GM19023 (cell line): ENCODE results near the gene KCNJ5.

Experiments
- ATAC-seq: cut with Tn5 transposase; IDR thresholded peaks from one replicate; pipeline ENCODE4 v1.9.1; 2021; ENCODE audit warnings: mild to moderate bottlenecking, moderate library complexity; ENCODE audit not compliant: unreplicated experiment

Gene KCNJ5

GRCh38 chr11:128927683-128928336 is 36.7 kb downstream of the KCNJ5 start:
- no peak for ATAC-seq

- peak; percentile 93 for ATAC-seq
Observed at GRCh38 chr11:128928400-128928799, 37.2 kb downstream of the KCNJ5 start.

GRCh38 chr11:128929468-128929867 is 38.3 kb downstream of the KCNJ5 start:
- ATAC-seq: no peak

DNA sequence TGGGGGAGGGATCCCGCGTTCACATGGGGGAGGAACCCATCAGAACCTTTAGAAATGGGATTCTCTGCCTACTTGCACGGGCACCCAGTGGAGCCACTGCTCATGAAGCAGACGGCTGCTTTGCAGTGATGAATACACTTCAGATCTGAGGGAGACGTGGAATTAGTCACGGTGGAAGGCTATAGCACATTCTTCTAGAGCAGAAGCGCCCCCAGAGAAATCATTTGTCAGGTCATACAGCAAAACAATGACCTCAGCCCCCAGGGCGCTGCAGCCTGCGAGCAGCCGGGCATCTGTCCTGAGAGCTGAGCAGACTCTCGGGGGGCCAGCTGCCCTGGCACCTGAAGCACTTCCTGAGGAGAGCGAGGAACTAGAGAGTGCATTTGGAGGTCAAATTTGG is 38.8 kb downstream of the KCNJ5 start:
- no peak for ATAC-seq

- ATAC-seq: no peak
Observed at GRCh38 chr11:128931066-128931465, 39.9 kb downstream of the KCNJ5 start.

GRCh38 chr11:128931668-128932067 is 40.5 kb downstream of the KCNJ5 start:
- no peak for ATAC-seq

GRCh38 chr11:128933481-128934178 is 42.5 kb downstream of the KCNJ5 start:
- ATAC-seq: no peak

- no peak for ATAC-seq
Observed at GRCh38 chr11:128934351-128934750, 43.2 kb downstream of the KCNJ5 start.

DNA sequence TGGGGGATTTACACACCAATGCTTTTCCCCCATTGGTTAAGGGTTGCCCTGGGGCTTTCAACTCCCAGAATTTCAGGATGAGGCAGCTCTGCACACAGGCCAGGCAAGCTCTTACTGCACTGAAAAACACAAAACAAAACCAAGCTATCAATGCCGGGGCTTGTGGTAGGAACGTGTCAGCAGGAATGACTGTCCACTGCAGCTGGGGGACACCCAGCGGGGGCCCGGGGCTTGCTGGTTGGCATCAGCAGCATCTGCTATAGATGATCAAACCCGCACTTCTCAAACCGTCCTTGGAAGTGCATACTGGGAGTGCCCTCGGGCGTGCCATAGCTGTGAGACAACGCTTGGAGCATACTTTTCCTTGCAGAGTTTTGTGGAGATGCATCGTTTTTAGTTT is 43.8 kb downstream of the KCNJ5 start:
- ATAC-seq: no peak

DNA sequence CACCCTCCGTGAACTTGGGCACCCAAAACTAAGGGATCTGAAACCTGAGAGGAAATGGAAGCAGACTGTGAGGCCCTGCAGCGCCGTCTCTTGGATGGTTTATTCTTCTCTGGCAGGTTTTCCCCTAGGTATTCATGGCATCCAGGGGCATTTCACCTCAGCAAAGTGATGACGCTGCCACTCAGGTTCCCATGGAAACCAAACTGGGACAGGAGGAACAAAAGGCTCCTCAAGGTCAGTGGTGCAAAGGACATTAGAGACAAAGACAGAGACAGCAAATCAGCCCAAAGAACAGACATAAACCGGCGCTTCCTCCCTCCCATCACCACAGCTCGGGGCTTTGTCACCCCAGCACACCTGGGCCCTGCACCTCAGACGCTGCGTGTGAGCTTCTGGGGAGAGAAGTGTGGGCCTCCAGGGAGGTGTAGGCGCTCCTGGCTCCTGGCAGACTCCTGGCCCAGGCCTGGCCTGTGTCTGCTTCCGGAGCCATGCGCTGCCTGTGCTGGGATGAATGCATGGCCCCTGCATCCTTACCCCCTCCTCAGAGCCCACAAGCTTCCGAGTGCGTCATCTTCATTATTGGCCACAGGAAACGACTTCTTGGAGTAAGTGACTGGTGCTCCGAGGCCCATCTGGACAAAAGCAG is 45.6 kb downstream of the KCNJ5 start:
- ATAC-seq: no peak

DNA sequence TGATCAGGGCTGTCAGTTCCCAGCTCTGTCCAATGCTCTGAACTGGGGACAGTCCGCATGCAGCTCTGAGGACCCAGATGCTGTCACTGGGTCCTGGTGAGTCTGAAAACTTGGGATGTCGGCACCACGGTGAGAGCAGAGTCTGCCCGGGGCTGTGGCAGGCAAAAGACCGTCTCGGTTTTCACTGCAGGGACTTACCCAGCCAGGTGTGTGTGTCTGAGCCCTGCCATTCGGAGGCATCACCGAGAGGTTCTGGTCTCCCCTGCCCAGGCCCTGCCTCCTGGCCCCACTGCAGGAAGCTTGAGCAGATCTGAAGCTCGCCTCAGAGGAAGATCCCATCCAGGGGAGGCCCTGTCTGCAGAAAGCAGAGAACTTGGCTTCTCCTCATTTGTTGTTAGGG is 46.3 kb downstream of the KCNJ5 start:
- no peak for ATAC-seq

- no peak for ATAC-seq
Observed at GRCh38 chr11:128938156-128938885, 47.2 kb downstream of the KCNJ5 start.

GRCh38 chr11:128939591-128939990 is 48.4 kb downstream of the KCNJ5 start:
- no peak for ATAC-seq

GRCh38 chr11:128940156-128940555 is 49.0 kb downstream of the KCNJ5 start:
- ATAC-seq: no peak

DNA sequence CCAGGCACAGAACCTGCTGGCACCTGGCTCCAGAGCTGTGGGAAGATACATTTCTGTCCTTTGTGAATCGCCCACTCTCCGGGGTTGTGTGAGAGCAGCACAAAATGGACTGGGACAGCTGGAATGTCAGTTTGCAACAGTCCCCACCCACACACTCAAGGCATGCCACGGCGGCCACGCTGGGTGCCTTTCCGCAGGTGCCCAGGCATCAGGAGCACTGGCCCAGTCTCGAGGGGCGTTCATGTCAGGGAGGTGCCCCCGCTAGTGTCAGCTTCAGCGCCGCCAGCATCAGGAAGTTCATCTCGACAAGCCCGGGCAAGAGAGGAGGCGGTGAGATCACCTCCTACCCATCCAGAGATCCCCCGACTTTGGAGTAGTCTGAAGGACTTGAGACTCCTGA is 49.4 kb downstream of the KCNJ5 start:
- ATAC-seq: no peak

DNA sequence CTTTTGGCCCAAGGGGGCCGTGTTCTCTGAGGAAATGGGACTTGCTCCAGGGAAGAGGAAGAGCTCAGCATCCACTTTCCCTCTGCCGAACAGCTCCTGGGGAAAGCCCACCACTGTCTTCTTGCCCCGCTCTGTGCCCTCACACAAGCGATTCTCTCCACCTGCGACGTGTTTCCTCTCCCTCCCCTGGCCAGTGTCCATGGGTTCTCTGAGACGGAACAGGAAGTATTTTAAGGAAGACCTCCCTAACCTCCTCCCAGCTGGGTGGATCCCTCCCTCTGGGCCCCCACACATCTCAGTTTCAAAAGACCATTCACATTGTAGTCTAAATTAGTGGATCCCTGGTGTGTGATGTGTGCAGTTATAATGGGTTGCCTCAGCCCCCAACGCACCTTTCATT is 50.0 kb downstream of the KCNJ5 start:
- no peak for ATAC-seq

- no peak for ATAC-seq
Observed at GRCh38 chr11:128941573-128942271, 50.6 kb downstream of the KCNJ5 start.

GRCh38 chr11:128942272-128942612 is 51.1 kb downstream of the KCNJ5 start:
- no peak for ATAC-seq

GRCh38 chr11:128942817-128943427 is 51.8 kb downstream of the KCNJ5 start, which contains the start of gene TP53AIP1:
Gene TP53AIP1 (minus strand): TSS chr11:128942871. CDS start chr11:128937818, 5,053 bp downstream.
- ATAC-seq: no peak

DNA sequence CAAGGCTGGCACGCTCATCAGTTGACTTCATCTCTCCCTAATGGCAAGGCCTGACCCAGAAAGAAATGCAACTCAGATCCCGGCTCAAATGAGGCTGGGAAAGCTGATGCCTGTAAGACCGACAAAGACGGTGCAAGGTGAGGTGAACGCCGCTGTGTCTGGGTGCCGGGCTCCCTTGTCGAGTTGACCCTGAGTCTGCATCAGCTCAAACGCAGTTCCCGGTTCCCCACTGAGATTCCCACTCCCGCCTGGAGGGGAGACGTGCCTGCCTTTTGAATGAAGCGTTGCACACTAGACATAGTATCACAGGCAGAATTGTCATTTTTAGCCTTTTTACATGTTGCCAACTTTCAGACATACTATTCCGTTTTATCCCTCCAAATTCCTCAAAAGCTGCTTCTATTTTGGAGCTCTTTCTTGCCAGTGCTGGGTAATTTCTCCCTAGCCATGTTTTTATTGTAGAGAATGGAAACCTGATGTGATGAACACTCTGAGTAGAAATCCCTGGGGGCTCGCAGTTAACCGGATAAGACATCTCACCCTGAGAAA is 52.3 kb downstream of the KCNJ5 start:
- no peak for ATAC-seq
